HCT116 (cell line): ENCODE results near the gene ROBO1.

Experiments used
- ELF1 ChIP-seq: IDR thresholded peaks from 2 replicates; pipeline ENCODE4 v1.6.1; 2012; ENCODE audit warnings: low read depth, borderline replicate concordance
- REST ChIP-seq: IDR thresholded peaks from 2 replicates; pipeline ENCODE4 v1.6.1; 2012; ENCODE audit warnings: low read depth

DNA sequence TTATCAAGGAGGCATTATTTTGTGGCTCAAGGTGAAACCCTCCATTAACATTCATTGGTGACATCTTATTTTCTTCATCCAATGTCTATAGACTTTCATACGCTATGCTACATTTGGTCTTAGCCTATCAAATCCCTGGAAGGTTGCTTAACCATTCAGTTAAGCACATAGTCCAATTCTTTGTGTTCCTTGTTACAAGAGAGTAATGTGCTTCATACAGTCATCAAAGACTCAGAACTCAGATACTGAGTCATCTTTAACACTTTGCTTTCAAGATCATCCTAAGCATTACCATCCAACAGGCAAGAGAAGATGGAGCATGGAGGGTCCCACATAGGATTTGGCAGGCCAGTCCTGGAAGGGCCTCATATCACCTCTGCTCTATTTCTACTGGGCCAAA is 1202.1 kb downstream of the ROBO1 start:
- TF ChIP-seq REST (no peak), ELF1 (no peak)
